Skeletal muscle satellite cell (primary cell): Measurements from ENCODE around the gene ATRN.
A peak's percentile ranks its signal among the peaks of the same experiment; 100 is the strongest.
"Not testable (repeated sequence)": the region's sequence is repeated elsewhere in the genome, so short reads cannot be mapped to it uniquely, and the experiment has no call there.

Source experiments
- H3K27me3 ChIP-seq: 2 replicates; pipeline ENCODE4 v1.7.0; 2013; ENCODE audit warnings: low read length; ENCODE audit not compliant: control insufficient read depth, insufficient read depth
- H3K36me3 ChIP-seq: 2 replicates; pipeline ENCODE4 v1.7.0; 2013; ENCODE audit warnings: mild to moderate bottlenecking, control low read depth, low read length; ENCODE audit not compliant: insufficient read depth
- H3K4me1 ChIP-seq: 2 replicates; pipeline ENCODE4 v1.7.0; 2013; ENCODE audit warnings: low read length; ENCODE audit not compliant: control insufficient read depth, insufficient read depth
- H3K4me2 ChIP-seq: 2 replicates; pipeline ENCODE4 v1.7.0; 2013; ENCODE audit warnings: mild to moderate bottlenecking, low read length
- H3K4me3 ChIP-seq: 2 replicates; pipeline ENCODE4 v1.7.0; 2013; ENCODE audit warnings: low read length
- H3K9ac ChIP-seq: 2 replicates; pipeline ENCODE4 v1.7.0; 2013; ENCODE audit warnings: mild to moderate bottlenecking, low read depth, low read length, moderate library complexity
- H3K9me3 ChIP-seq: replicated peaks from 2 replicates; pipeline ENCODE4 v1.7.0; 2013; ENCODE audit warnings: mild to moderate bottlenecking, control low read depth, low read length

ATRN gene

DNA sequence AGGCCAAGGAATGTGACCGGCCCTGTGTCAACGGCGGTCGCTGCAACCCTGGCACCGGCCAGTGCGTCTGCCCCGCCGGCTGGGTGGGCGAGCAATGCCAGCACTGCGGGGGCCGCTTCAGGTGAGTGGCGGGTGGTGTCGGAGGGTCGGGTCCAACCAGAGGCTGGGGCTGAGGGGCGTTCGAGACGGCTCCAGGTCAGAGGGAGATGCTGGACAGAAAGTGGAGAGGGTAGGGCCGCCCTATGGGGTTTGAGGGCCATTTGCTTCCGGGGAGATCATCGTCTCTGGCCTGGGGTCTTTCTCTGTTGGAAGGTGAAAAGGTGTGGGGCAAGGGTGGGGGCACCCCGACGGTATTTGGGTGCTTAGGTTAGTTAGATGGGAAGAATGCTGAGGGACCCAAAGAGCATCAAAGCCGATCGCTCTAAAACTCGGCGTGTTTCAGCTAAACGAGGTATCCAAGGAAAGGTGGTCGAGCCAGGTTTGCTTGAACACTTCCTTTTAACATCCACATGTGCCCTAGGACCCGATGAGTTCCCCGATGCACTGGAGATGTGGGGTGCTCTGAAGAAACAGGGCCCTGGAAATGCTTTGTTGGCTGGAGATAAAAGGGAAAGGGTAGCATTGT is 691 bp downstream of the ATRN start:
- no peaks in the 10 kb centered on the region for H3K36me3 ChIP-seq
- peak overlapping the region; percentile 80 for H3K4me3 ChIP-seq
- peaks cover 18% of the 10 kb centered on the region for H3K4me1 ChIP-seq
- peak overlapping the region; percentile 91 for H3K9ac ChIP-seq
- H3K27me3 ChIP-seq: peaks cover 12% of the 10 kb centered on the region
- H3K4me2 ChIP-seq: peak overlapping the region; percentile 87
- no peaks in the 10 kb centered on the region for H3K9me3 ChIP-seq

- Histone ChIP-seq H3K9me3 (no peaks in the 10 kb centered on the region), H3K4me1 (peaks cover 18% of the 10 kb centered on the region), H3K4me3 (peak overlapping the region; percentile 80), H3K27me3 (peaks cover 6% of the 10 kb centered on the region), H3K36me3 (no peaks in the 10 kb centered on the region), H3K4me2 (peak overlapping the region; percentile 87), H3K9ac (peak overlapping the region; percentile 91)
Measured at GRCh38 chr20:3472105-3472504, 1.3 kb downstream of the ATRN start.

DNA sequence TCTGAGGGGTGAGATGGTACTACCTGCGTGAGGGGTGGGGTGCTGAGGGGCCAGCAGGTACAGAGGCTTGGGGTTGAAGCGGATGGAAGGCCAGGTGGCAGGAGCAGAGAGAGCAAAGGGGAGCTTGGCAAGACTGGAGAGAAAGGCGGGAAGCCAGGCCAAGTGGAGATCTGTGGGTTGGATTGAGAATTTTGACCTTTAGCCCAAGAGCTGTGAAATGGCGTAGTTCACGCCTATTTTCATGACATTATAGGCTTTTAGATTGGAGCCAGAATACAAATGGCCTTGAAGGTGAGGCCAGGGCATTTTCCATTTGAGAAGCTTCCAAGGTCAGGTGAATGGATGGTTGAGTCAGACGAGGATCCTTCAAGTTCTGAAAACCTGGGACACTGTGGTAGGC is 2.5 kb downstream of the ATRN start:
- H3K27me3 ChIP-seq: no peaks in the 10 kb centered on the region
- no peaks in the 10 kb centered on the region for H3K36me3 ChIP-seq
- peak overlapping the region; percentile 13 for H3K4me2 ChIP-seq
- no peak overlapping the region for H3K9ac ChIP-seq
- H3K4me3 ChIP-seq: no peak overlapping the region
- H3K4me1 ChIP-seq: peaks cover 18% of the 10 kb centered on the region
- no peaks in the 10 kb centered on the region for H3K9me3 ChIP-seq

DNA sequence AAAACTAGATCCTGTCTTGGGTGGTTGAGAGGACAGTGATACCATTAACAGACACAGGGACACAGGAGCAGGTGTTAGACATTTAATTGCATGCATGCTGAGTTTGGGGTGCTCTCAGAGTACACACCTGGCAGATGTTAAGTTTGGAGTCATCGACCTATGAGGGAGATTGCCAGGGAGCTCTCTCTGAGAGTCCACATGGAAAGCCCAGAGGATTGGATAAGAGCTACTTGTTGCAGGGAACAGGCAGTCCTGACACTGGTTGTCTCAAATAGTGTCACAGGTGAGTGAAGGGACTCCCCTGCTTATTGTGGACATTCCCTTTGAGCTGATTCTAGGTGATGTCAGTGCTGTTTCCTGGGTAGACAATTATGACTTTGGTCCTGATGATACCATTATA is 3.1 kb downstream of the ATRN start:
- Histone ChIP-seq H3K36me3 (no peaks in the 10 kb centered on the region), H3K4me3 (no peak overlapping the region), H3K4me2 (no peak overlapping the region), H3K27me3 (no peaks in the 10 kb centered on the region), H3K9ac (no peak overlapping the region), H3K9me3 (no peaks in the 10 kb centered on the region), H3K4me1 (peaks cover 18% of the 10 kb centered on the region)

- H3K4me2 ChIP-seq, H3K36me3 ChIP-seq, H3K4me3 ChIP-seq, H3K9me3 ChIP-seq, H3K4me1 ChIP-seq, H3K9ac ChIP-seq, H3K27me3 ChIP-seq: not testable (repeated sequence)
Measured at GRCh38 chr20:3477003-3477860, 6.4 kb downstream of the ATRN start.

DNA sequence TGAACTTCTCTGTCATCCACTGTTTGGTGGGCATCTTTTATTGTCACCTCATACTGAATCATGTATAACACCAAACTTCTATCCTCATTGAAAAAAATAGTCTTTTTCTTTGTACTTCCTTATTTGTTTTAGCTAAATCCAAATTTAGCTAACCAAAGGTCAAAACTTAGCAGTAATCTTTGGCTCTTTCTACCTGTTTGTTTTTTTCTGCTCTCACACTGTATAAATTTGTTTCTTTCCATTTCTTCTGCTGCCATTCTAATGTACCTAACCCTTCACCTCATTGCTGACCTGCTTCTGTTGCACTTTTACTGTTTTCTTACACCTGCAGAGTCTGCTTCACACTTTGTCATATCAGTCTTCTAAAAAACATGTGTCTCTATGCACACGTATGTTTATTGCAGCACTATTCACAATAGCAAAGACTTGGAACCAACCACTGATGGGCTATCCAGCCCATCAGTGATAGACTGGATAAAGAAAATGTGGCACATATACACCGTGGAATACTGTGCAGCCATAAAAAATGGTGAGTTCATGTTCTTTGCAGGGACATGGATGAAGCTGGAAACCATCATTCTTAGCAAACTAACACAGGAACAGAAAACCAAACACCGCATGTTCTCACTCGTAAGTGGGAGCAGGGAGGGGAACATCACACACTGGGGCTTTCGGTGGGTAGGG is 7.2 kb downstream of the ATRN start:
- Histone ChIP-seq H3K27me3 (no peaks in the 10 kb centered on the region), H3K4me1 (peaks cover 4% of the 10 kb centered on the region), H3K4me2 (no peak overlapping the region), H3K36me3 (peaks cover 2% of the 10 kb centered on the region), H3K9ac (no peak overlapping the region), H3K4me3 (no peak overlapping the region), H3K9me3 (no peaks in the 10 kb centered on the region)

- no peak overlapping the region for H3K4me2 ChIP-seq
- H3K9me3 ChIP-seq: no peaks in the 10 kb centered on the region
- H3K36me3 ChIP-seq: peaks cover 2% of the 10 kb centered on the region
- H3K27me3 ChIP-seq: no peaks in the 10 kb centered on the region
- H3K4me3 ChIP-seq: no peak overlapping the region
- peaks cover 6% of the 10 kb centered on the region for H3K4me1 ChIP-seq
- no peak overlapping the region for H3K9ac ChIP-seq
Measured at GRCh38 chr20:3479025-3479424, 8.2 kb downstream of the ATRN start.

GRCh38 chr20:3479759-3480615 is 9.2 kb downstream of the ATRN start:
- no peak overlapping the region for H3K4me2 ChIP-seq

GRCh38 chr20:3483309-3483708 is 12.5 kb downstream of the ATRN start:
- peaks cover 2% of the 10 kb centered on the region for H3K36me3 ChIP-seq
- H3K9ac ChIP-seq: no peak overlapping the region
- no peaks in the 10 kb centered on the region for H3K9me3 ChIP-seq
- no peak overlapping the region for H3K4me2 ChIP-seq
- H3K27me3 ChIP-seq: no peaks in the 10 kb centered on the region
- H3K4me1 ChIP-seq: peaks cover 6% of the 10 kb centered on the region
- no peak overlapping the region for H3K4me3 ChIP-seq

More at GRCh38 chr20:3479759-3480615, 9.2 kb downstream of the ATRN start:
- Histone ChIP-seq H3K36me3 (peaks cover 2% of the 10 kb centered on the region), H3K4me1 (peaks cover 6% of the 10 kb centered on the region), H3K27me3 (no peaks in the 10 kb centered on the region), H3K9ac (no peak overlapping the region), H3K4me3 (no peak overlapping the region), H3K9me3 (no peaks in the 10 kb centered on the region)

DNA sequence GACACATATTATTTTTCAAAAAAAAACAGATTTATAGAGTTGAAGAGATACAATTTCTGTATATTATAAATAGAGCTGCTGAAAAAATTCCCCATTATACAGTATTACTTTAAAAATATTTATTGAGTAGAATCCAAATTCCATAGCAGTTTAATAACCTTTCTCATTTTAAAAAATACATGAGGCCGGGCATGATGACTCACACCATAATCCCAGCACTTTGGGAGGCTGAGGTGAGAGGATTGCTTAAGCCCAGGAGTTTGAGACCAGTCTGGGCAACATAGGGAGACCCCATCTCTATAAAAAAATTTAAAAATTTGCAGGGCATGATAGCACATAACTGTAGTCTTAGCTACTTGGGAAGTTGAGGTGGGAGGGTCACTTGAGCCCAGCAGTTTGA is 13.0 kb downstream of the ATRN start:
- H3K9me3 ChIP-seq: no peaks in the 10 kb centered on the region

DNA sequence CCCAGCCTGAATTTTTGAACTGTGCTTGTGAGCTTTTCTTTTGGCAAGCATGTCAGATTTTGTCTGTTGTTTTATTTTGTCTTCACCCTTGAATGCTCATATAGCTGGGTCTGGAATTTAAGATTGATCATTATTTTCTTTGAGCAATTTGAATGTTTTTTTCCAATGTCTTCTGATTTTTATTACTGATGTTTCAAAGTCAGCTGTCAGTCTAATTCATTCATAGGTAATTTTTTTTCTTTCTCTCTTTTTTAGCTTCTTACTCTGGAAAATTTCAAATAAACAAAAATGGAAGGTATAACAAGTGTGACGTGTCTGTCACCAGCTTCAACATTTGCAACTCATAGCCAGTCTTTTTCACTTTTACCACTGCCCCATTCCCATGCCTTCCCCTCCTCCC is 15.1 kb downstream of the ATRN start:
- Histone ChIP-seq H3K4me2 (no peak overlapping the region), H3K9me3 (no peaks in the 10 kb centered on the region), H3K4me3 (no peak overlapping the region), H3K36me3 (peaks cover 6% of the 10 kb centered on the region), H3K9ac (no peak overlapping the region), H3K4me1 (peaks cover 6% of the 10 kb centered on the region), H3K27me3 (no peaks in the 10 kb centered on the region)

More for the DNA sequence above, 13.0 kb downstream of the ATRN start:
- Histone ChIP-seq H3K36me3 (peaks cover 2% of the 10 kb centered on the region), H3K4me2 (no peak overlapping the region), H3K4me3 (no peak overlapping the region), H3K4me1 (peaks cover 6% of the 10 kb centered on the region), H3K9ac (no peak overlapping the region), H3K27me3 (no peaks in the 10 kb centered on the region)
